ENCODE results near the gene CTXND1. TPM values are rescaled to one million over a fixed set of nuclear protein-coding genes. Genes with fewer than 3 reads are reported as not detected.

Gene CTXND1
- total RNA-seq, 4 donors from 2014 or later, result 0.03 to 0.07 TPM; not detected in 2

DNA sequence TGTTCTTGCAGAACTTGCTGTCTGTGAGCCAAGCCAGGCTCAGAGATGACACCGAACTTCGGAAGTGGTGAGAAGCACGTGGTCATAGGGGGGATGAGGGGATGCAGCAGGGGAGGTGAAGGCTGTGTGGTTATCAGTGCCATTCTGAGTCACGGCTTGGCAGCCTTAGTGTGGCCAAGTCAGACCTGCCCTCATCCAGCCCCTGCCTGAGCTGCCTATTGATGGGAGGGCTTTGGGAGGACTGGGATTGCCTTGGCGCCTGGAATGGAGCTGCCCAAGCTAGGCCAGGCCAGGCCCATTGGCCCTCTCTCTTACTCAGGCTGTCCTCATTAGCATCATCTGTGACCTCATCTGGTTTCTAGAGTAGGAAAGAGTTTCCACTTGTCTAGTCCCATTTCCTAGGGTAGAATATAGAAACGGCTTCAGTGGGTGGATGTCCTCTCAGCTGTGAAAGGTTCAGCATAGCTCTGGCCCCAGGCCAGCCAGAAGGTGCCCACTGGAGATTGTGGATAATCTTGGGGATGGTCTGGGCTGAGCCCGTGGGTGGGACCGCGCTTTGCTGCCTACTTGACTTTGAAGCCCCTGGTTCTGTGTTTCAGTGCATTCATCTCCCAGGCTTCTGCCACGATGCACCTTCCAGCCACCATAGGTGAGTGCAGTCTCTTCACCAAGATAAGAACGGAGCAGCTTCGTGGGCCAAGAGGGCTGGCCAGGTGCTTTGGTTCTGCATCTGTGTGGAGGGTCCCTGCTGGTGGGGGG, 92.0 kb downstream of the CTXND1 start:
- H3K36me3 ChIP-seq, result peaks cover 0 to 54% of the 10 kb centered on the region in 2 donors
- H3K4me3 ChIP-seq, result no peak overlapping the region
- H3K27ac ChIP-seq, result no peak overlapping the region
- TF ChIP-seq, protein P1, sequence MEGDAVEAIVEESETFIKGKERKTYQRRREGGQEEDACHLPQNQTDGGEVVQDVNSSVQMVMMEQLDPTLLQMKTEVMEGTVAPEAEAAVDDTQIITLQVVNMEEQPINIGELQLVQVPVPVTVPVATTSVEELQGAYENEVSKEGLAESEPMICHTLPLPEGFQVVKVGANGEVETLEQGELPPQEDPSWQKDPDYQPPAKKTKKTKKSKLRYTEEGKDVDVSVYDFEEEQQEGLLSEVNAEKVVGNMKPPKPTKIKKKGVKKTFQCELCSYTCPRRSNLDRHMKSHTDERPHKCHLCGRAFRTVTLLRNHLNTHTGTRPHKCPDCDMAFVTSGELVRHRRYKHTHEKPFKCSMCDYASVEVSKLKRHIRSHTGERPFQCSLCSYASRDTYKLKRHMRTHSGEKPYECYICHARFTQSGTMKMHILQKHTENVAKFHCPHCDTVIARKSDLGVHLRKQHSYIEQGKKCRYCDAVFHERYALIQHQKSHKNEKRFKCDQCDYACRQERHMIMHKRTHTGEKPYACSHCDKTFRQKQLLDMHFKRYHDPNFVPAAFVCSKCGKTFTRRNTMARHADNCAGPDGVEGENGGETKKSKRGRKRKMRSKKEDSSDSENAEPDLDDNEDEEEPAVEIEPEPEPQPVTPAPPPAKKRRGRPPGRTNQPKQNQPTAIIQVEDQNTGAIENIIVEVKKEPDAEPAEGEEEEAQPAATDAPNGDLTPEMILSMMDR (IDR thresholded peaks at IDR 0.05 in 4 of 5, conservative IDR thresholded peaks at IDR 0.05 in 1 of 5), result no peak
- no peak for TF ChIP-seq POLR2A (IDR thresholded peaks at IDR 0.05)
- in situ Hi-C loops (cut with MboI; ENCODE audit: low sequenced_read_pairs in 4 of 4), result loop anchor here in 3 of 4 donors (25.0 kb wide), 2 partner anchors 98 to 248 kb away; partner anchors contain the start of gene ZFAND6 (in 1 of the 3)
- no peaks in the 10 kb centered on the region for H3K27me3 ChIP-seq
- no peak for ATAC-seq
- H3K4me1 ChIP-seq, result no peaks in the 10 kb centered on the region
- intact Hi-C loops (cut with DNase I; ENCODE audit: low total_unique reads), result no loop called here
- no peaks in the 10 kb centered on the region for H3K9me3 ChIP-seq
- no peak for DNase-seq

DNA sequence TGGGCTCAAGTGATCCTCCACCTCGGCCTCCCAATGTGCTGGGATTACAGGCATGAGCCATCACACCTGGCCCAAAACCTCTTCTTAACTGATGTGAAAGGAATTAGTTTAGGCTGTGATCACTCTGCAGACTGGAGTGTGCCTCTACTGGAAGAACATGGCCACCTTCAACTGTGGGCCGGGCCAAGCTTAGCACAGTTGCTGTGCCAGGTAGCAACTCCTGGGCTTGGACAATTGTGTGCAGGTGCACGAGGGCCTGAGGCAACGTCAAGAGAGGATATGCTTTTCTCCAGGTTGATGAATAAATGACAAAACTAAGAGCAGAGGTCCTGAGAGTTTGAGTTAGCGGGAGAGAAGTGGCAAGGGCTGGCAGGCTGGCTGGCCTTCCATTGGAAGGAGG, 92.7 kb downstream of the CTXND1 start:
- intact Hi-C loops (cut with DNase I; ENCODE audit: low total_unique reads), result no loop called here
- Histone ChIP-seq H3K4me3 (no peak overlapping the region), H3K9me3 (no peaks in the 10 kb centered on the region), H3K4me1 (peaks cover 2 to 4% of the 10 kb centered on the region in 2 donors), H3K27me3 (no peaks in the 10 kb centered on the region), H3K27ac (no peak overlapping the region), H3K36me3 (peaks cover 0 to 54% of the 10 kb centered on the region in 2 donors)
- DNase-seq (no peak), ATAC-seq (no peak)
- no peak for TF ChIP-seq POLR2A (IDR thresholded peaks at IDR 0.05)
- TF ChIP-seq, protein P1 (IDR thresholded peaks at IDR 0.05 in 4 of 5, conservative IDR thresholded peaks at IDR 0.05 in 1 of 5), result no peak
- in situ Hi-C loops (cut with MboI; ENCODE audit: low sequenced_read_pairs in 4 of 4), result loop anchor here in 3 of 4 donors (25.0 kb wide), 2 partner anchors 97 to 247 kb away; partner anchors contain the start of gene ZFAND6 (in 1 of the 3)

DNA sequence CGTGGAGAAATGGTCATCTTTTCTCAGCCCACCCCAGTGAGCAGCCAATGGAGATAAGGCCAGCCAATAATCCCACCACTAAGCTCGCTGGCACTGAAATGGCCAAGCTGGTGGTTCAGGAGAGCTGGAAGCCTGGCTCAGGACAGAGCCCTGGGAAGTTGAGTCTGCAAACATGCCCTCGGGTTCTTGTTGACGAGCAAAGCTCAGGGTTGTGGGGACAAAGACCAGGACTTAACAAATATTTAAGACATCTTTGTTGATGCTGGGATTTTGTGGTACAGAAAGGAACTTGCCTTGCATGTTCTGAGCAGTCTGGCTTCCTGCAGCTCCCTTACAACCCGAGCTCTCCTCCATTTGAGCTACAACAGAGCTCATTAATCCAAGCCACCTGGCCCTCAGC, 94.8 kb downstream of the CTXND1 start:
- Histone ChIP-seq H3K4me1 (peaks cover 16 to 17% of the 10 kb centered on the region in 2 donors), H3K36me3 (peaks cover 0 to 39% of the 10 kb centered on the region in 2 donors), H3K9me3 (no peaks in the 10 kb centered on the region), H3K4me3 (no peak overlapping the region), H3K27ac (no peak overlapping the region), H3K27me3 (no peaks in the 10 kb centered on the region)
- intact Hi-C loops (cut with DNase I; ENCODE audit: low total_unique reads), result no loop called here
- ATAC-seq (no peak), DNase-seq (no peak)
- in situ Hi-C loops (cut with MboI; ENCODE audit: low sequenced_read_pairs in 4 of 4), result loop anchor here in 3 of 4 donors (25.0 kb wide), 2 partner anchors 95 to 245 kb away; partner anchors contain the start of gene ZFAND6 (in 1 of the 3)
- TF ChIP-seq, protein P1 (IDR thresholded peaks at IDR 0.05 in 4 of 5, conservative IDR thresholded peaks at IDR 0.05 in 1 of 5), result no peak
- no peak for TF ChIP-seq POLR2A (IDR thresholded peaks at IDR 0.05)

DNA sequence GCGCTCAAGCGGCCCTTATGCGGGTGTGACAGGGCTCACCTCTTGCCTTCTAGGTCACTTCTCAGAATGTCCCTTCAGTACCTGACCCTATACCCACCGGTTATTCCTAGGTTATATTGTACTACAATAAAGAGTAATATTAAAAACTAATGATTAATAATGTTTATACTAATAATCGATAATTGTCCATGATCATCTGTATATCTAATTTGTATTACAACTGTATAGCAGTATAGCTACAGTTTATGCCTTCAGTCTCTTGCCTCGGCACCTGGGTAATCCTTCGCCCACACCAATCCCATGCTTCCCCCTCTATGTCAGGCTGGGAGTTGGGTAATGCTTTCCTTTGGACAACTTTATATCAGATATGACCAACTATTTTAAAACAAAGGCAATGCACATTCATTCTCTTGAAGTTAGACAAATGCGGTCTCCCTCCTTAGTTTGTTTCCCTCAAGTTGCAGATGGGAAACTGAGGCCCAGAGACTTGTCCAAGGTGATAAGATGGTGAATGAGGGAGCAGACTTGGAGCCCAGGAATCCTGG, 95.8 kb downstream of the CTXND1 start:
- ATAC-seq (no peak), DNase-seq (no peak)
- H3K4me1 ChIP-seq, result peaks cover 25 to 26% of the 10 kb centered on the region in 2 donors
- H3K36me3 ChIP-seq, result peaks cover 0 to 30% of the 10 kb centered on the region in 2 donors
- no peak for TF ChIP-seq POLR2A (IDR thresholded peaks at IDR 0.05)
- TF ChIP-seq, protein P1 (IDR thresholded peaks at IDR 0.05 in 4 of 5, conservative IDR thresholded peaks at IDR 0.05 in 1 of 5), result no peak
- intact Hi-C loops (cut with DNase I; ENCODE audit: low total_unique reads) (no loop called here), in situ Hi-C loops (cut with MboI; ENCODE audit: low sequenced_read_pairs in 4 of 4) (loop anchor here in 3 of 4 donors (25.0 kb wide), 2 partner anchors 94 to 244 kb away; partner anchors contain the start of gene ZFAND6 (in 1 of the 3))
- no peak overlapping the region for H3K27ac ChIP-seq
- H3K9me3 ChIP-seq, result no peaks in the 10 kb centered on the region
- H3K4me3 ChIP-seq, result no peak overlapping the region
- no peaks in the 10 kb centered on the region for H3K27me3 ChIP-seq

All from gastrocnemius medialis (tissue), 4 donors.